ENCODE data around the gene TEC. TPM values are rescaled to one million over a fixed set of nuclear protein-coding genes. Genes with fewer than 3 reads are reported as not detected.

The TEC gene
- total and polyA plus RNA-seq, 2 experiments from 2014 or later, result 2.9 to 3.0 TPM

DNA sequence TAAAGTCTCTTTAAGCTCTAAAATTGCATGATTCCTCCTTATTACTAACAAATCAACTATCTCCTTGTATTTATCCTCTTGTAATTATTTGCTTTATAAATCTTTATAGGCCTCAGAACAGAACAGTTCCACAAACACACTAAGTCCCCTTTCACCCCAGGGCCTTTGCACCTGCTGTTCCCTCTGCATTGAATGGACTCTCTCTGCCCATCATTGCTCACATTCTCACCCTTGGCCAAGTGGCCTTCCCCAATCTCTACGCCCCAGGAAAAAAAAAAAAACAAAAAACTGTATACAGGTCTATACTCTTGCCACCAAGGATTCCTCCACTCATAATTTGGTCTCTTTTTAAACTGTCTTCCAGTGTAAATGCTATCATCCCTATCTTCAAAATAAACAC, 53.7 kb downstream of the TEC start:
- H3K27me3 ChIP-seq (ENCODE audit: insufficient read depth), result no peaks in the 10 kb centered on the region
- Mint-ChIP-seq H3K9me3 (no peaks in the 10 kb centered on the region), H3K27me3 (ENCODE audit: insufficient read depth, low read depth, poor library complexity) (no peaks in the 10 kb centered on the region), H3K4me3 (no peak overlapping the region), H3K27ac (no peak overlapping the region), H3K36me3 (ENCODE audit: low read depth) (no peaks in the 10 kb centered on the region), H3K4me1 (no peaks in the 10 kb centered on the region)
- no peaks in the 10 kb centered on the region for H3K4me1 ChIP-seq (ENCODE audit: insufficient read depth)
- H2AFZ ChIP-seq, result no peak overlapping the region
- no peaks in the 10 kb centered on the region for H3K79me2 ChIP-seq (replicated peaks; ENCODE audit: insufficient read depth)
- H3K4me3 ChIP-seq, result no peak overlapping the region
- TF ChIP-seq ZNF331 (CRISPR knock-in tag; IDR thresholded peaks at IDR 0.05; ENCODE audit: low read depth) (no peak), CREB1 (CRISPR knock-in tag; IDR thresholded peaks at IDR 0.05; ENCODE audit: low read depth) (no peak), NANOG (IDR thresholded peaks at IDR 0.05; ENCODE audit: borderline replicate concordance) (no peak), EZH2 (IDR thresholded peaks at IDR 0.05; ENCODE audit: low read depth, unreplicated experiment) (no peak), EZH2phosphoT487 (IDR thresholded peaks at IDR 0.05; ENCODE audit: unreplicated experiment) (no peak), JUNB (IDR thresholded peaks at IDR 0.05; ENCODE audit: unreplicated experiment) (no peak), STAT1 (IDR thresholded peaks at IDR 0.05; ENCODE audit: unreplicated experiment) (no peak), POLR2AphosphoS5 (IDR thresholded peaks at IDR 0.05; ENCODE audit: low read depth) (no peak), ZNF114 (CRISPR knock-in tag; IDR thresholded peaks at IDR 0.05) (no peak)
- TF ChIP-seq, protein P1, sequence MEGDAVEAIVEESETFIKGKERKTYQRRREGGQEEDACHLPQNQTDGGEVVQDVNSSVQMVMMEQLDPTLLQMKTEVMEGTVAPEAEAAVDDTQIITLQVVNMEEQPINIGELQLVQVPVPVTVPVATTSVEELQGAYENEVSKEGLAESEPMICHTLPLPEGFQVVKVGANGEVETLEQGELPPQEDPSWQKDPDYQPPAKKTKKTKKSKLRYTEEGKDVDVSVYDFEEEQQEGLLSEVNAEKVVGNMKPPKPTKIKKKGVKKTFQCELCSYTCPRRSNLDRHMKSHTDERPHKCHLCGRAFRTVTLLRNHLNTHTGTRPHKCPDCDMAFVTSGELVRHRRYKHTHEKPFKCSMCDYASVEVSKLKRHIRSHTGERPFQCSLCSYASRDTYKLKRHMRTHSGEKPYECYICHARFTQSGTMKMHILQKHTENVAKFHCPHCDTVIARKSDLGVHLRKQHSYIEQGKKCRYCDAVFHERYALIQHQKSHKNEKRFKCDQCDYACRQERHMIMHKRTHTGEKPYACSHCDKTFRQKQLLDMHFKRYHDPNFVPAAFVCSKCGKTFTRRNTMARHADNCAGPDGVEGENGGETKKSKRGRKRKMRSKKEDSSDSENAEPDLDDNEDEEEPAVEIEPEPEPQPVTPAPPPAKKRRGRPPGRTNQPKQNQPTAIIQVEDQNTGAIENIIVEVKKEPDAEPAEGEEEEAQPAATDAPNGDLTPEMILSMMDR (conservative IDR thresholded peaks at IDR 0.05; ENCODE audit: low read depth in 2 of 2), result no peak
- TF ChIP-seq, protein P2, sequence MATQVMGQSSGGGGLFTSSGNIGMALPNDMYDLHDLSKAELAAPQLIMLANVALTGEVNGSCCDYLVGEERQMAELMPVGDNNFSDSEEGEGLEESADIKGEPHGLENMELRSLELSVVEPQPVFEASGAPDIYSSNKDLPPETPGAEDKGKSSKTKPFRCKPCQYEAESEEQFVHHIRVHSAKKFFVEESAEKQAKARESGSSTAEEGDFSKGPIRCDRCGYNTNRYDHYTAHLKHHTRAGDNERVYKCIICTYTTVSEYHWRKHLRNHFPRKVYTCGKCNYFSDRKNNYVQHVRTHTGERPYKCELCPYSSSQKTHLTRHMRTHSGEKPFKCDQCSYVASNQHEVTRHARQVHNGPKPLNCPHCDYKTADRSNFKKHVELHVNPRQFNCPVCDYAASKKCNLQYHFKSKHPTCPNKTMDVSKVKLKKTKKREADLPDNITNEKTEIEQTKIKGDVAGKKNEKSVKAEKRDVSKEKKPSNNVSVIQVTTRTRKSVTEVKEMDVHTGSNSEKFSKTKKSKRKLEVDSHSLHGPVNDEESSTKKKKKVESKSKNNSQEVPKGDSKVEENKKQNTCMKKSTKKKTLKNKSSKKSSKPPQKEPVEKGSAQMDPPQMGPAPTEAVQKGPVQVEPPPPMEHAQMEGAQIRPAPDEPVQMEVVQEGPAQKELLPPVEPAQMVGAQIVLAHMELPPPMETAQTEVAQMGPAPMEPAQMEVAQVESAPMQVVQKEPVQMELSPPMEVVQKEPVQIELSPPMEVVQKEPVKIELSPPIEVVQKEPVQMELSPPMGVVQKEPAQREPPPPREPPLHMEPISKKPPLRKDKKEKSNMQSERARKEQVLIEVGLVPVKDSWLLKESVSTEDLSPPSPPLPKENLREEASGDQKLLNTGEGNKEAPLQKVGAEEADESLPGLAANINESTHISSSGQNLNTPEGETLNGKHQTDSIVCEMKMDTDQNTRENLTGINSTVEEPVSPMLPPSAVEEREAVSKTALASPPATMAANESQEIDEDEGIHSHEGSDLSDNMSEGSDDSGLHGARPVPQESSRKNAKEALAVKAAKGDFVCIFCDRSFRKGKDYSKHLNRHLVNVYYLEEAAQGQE (IDR thresholded peaks at IDR 0.05; ENCODE audit: unreplicated experiment), result no peak
- TF ChIP-seq, protein P3, sequence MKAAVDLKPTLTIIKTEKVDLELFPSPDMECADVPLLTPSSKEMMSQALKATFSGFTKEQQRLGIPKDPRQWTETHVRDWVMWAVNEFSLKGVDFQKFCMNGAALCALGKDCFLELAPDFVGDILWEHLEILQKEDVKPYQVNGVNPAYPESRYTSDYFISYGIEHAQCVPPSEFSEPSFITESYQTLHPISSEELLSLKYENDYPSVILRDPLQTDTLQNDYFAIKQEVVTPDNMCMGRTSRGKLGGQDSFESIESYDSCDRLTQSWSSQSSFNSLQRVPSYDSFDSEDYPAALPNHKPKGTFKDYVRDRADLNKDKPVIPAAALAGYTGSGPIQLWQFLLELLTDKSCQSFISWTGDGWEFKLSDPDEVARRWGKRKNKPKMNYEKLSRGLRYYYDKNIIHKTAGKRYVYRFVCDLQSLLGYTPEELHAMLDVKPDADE (IDR thresholded peaks at IDR 0.05), result no peak
- TF ChIP-seq, protein P4, sequence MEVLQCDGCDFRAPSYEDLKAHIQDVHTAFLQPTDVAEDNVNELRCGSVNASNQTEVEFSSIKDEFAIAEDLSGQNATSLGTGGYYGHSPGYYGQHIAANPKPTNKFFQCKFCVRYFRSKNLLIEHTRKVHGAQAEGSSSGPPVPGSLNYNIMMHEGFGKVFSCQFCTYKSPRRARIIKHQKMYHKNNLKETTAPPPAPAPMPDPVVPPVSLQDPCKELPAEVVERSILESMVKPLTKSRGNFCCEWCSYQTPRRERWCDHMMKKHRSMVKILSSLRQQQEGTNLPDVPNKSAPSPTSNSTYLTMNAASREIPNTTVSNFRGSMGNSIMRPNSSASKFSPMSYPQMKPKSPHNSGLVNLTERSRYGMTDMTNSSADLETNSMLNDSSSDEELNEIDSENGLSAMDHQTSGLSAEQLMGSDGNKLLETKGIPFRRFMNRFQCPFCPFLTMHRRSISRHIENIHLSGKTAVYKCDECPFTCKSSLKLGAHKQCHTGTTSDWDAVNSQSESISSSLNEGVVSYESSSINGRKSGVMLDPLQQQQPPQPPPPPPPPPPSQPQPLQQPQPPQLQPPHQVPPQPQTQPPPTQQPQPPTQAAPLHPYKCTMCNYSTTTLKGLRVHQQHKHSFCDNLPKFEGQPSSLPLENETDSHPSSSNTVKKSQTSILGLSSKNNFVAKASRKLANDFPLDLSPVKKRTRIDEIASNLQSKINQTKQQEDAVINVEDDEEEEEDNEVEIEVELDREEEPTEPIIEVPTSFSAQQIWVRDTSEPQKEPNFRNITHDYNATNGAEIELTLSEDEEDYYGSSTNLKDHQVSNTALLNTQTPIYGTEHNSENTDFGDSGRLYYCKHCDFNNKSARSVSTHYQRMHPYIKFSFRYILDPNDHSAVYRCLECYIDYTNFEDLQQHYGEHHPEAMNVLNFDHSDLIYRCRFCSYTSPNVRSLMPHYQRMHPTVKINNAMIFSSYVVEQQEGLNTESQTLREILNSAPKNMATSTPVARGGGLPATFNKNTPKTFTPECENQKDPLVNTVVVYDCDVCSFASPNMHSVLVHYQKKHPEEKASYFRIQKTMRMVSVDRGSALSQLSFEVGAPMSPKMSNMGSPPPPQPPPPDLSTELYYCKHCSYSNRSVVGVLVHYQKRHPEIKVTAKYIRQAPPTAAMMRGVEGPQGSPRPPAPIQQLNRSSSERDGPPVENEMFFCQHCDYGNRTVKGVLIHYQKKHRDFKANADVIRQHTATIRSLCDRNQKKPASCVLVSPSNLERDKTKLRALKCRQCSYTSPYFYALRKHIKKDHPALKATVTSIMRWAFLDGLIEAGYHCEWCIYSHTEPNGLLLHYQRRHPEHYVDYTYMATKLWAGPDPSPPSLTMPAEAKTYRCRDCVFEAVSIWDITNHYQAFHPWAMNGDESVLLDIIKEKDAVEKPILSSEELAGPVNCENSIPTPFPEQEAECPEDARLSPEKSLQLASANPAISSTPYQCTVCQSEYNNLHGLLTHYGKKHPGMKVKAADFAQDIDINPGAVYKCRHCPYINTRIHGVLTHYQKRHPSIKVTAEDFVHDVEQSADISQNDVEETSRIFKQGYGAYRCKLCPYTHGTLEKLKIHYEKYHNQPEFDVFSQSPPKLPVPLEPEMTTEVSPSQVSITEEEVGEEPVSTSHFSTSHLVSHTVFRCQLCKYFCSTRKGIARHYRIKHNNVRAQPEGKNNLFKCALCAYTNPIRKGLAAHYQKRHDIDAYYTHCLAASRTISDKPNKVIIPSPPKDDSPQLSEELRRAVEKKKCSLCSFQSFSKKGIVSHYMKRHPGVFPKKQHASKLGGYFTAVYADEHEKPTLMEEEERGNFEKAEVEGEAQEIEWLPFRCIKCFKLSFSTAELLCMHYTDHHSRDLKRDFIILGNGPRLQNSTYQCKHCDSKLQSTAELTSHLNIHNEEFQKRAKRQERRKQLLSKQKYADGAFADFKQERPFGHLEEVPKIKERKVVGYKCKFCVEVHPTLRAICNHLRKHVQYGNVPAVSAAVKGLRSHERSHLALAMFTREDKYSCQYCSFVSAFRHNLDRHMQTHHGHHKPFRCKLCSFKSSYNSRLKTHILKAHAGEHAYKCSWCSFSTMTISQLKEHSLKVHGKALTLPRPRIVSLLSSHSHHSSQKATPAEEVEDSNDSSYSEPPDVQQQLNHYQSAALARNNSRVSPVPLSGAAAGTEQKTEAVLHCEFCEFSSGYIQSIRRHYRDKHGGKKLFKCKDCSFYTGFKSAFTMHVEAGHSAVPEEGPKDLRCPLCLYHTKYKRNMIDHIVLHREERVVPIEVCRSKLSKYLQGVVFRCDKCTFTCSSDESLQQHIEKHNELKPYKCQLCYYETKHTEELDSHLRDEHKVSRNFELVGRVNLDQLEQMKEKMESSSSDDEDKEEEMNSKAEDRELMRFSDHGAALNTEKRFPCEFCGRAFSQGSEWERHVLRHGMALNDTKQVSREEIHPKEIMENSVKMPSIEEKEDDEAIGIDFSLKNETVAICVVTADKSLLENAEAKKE (CRISPR knock-in tag; IDR thresholded peaks at IDR 0.05), result no peak
- no peaks in the 10 kb centered on the region for H3K36me3 ChIP-seq (ENCODE audit: insufficient read depth)
- no peak for DNase-seq (ENCODE audit: low spot score)
- no peak for ATAC-seq
- H3F3A ChIP-seq (replicated peaks; ENCODE audit: low read depth), result no peaks in the 10 kb centered on the region
- peaks cover 4% of the 10 kb centered on the region; the same call in 1 of the 2 replicates for H4K20me1 ChIP-seq (replicated peaks; ENCODE audit: insufficient read depth)
- no peak overlapping the region for H3K4me2 ChIP-seq
- H3K27ac ChIP-seq (ENCODE audit: low read depth), result no peak overlapping the region
- no peaks in the 10 kb centered on the region; the same call in 1 of the 2 replicates for H3K9me2 ChIP-seq (ENCODE audit: insufficient read depth)
